IgD-negative memory B cell (primary cell): ENCODE data around the gene FAM184B. TPM values are rescaled to one million over a fixed set of nuclear protein-coding genes. Genes with fewer than 3 reads are reported as not detected.
"Not testable (repeated sequence)": the region's sequence is repeated elsewhere in the genome, so short reads cannot be mapped to it uniquely, and the experiment has no call there.

Experiments used
- H3K27ac Mint-ChIP-seq, 3 donors: one replicate each; pipeline ENCODE4 v1.8.0; 2020 to 2022; ENCODE audit warnings: mild to moderate bottlenecking in 3 of 3, mixed read lengths in 3 of 3, moderate library complexity in 1 of 3
- H3K27me3 Mint-ChIP-seq: one replicate; pipeline ENCODE4 v1.8.0; 2021; ENCODE audit warnings: mixed read lengths
- H3K36me3 Mint-ChIP-seq: one replicate; pipeline ENCODE4 v1.8.0; 2020; ENCODE audit warnings: mild to moderate bottlenecking, mixed read lengths
- H3K4me1 Mint-ChIP-seq, 3 donors: one replicate each; pipeline ENCODE4 v1.8.0; 2020 to 2022; ENCODE audit warnings: mixed read lengths in 3 of 3, mild to moderate bottlenecking in 1 of 3
- H3K4me3 Mint-ChIP-seq, 4 donors: one replicate each; pipeline ENCODE4 v1.8.0; 2020 to 2022; ENCODE audit warnings: mild to moderate bottlenecking in 4 of 4, mixed read lengths in 4 of 4, moderate library complexity in 3 of 4
- H3K9me3 Mint-ChIP-seq, 3 donors: one replicate each; pipeline ENCODE4 v1.8.0; 2020 to 2021; ENCODE audit warnings: mixed read lengths in 3 of 3, mild to moderate bottlenecking in 1 of 3
- polyA plus RNA-seq: library from polyadenylated mRNA; unstranded; fragments of 300-500 nt; fragmentation: Illumina TruSeq; gene quantifications from one replicate; pipeline ENCODE4 v1.2.3, GENCODE V29; 2021

The FAM184B gene
- polyA plus RNA-seq, 1 donor from 2014 or later = not detected

DNA sequence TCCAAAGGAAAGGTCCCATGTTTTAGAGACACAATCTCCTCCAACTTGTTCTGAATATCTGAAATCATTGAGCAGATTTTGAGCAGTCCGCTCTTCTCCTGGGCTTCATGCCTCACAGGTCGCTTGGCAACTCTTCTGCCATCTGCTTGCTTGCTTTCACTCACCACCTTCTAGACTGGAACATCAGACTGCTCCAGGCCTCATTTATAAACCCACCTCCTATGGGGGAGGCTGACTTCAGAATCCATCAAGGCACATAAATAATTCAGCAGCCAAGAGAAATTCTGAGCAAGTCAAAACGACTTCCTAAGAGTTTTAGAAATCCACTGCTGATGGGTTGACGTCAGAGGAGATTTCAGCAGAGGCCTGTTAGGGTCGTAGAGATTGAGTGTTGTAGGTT lies 64.1 kb downstream of the FAM184B start:
- no peaks in the 10 kb centered on the region for H3K36me3 Mint-ChIP-seq
- no peak overlapping the region for H3K27ac Mint-ChIP-seq
- H3K4me3 Mint-ChIP-seq = no peak overlapping the region
- H3K9me3 Mint-ChIP-seq = no peaks in the 10 kb centered on the region
- peaks cover 3% of the 10 kb centered on the region for H3K27me3 Mint-ChIP-seq
- no peaks in the 10 kb centered on the region for H3K4me1 Mint-ChIP-seq

DNA sequence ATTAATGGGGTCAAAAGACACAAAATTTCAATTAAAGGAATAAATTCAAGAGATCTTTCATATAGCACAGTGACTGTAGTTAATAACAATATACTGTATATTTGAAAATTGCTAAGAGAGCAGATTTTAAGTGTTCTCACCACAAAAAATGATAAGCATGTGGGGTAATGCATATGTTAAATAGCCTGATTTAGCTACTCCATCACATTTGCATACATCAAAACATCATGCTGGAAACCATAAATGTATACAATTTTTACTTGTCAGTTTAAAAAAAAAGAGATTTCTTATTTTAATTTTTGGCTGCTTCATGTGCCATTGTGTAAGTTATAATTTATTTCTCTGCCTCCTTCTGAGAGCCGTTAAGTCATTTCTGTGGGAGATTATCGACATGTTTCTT lies 65.9 kb downstream of the FAM184B start:
- H3K4me3 Mint-ChIP-seq = no peak overlapping the region
- peaks cover 3% of the 10 kb centered on the region for H3K27me3 Mint-ChIP-seq
- H3K27ac Mint-ChIP-seq = no peak overlapping the region
- no peaks in the 10 kb centered on the region for H3K9me3 Mint-ChIP-seq
- H3K36me3 Mint-ChIP-seq = no peaks in the 10 kb centered on the region
- no peaks in the 10 kb centered on the region for H3K4me1 Mint-ChIP-seq

DNA sequence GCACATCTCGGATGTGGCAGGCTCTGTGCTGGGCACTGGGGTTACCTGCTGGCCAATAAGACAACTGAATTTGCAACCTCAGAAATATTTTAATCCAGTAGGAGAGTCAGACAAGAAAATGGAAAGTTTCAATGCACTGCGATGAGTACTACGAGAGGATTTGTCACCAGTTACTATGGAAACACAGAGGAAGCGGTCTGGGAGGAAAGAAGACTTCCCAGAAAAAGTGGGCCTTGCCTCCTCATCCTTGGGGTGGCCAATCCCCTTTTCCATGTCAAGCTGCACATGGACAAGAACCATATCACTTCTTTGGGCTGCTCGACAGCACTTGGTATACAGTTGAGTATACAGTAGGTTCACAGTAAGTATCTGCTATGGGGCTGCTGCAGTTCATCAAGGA lies 67.6 kb downstream of the FAM184B start:
- no peak overlapping the region for H3K4me3 Mint-ChIP-seq
- peak overlapping the region in 1 of 3 donors; percentile 59 for H3K27ac Mint-ChIP-seq
- no peaks in the 10 kb centered on the region for H3K36me3 Mint-ChIP-seq
- H3K27me3 Mint-ChIP-seq = peaks cover 2% of the 10 kb centered on the region
- H3K9me3 Mint-ChIP-seq = no peaks in the 10 kb centered on the region
- H3K4me1 Mint-ChIP-seq = no peaks in the 10 kb centered on the region

DNA sequence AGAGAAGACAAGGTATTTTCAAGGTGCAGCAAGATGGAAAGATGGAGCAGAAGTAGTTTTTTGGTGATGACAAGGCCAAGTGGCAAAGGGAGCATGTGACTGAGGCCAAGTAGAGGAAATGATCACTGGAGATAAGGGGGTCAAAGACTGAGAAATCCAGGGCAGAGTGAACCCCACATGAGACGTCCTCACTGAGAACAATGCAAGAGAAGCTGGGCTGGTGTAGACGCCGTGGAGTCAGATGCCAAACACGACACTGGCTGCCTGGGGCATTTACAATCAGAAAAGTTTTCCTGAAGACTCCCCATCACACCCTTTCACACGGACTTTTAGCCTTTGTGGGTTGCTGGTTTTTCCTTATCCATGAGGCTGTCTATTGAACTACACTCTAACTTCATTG lies 69.3 kb downstream of the FAM184B start:
- no peak overlapping the region for H3K27ac Mint-ChIP-seq
- H3K4me1 Mint-ChIP-seq = no peaks in the 10 kb centered on the region
- H3K4me3 Mint-ChIP-seq = no peak overlapping the region
- no peaks in the 10 kb centered on the region for H3K27me3 Mint-ChIP-seq
- no peaks in the 10 kb centered on the region for H3K36me3 Mint-ChIP-seq
- H3K9me3 Mint-ChIP-seq = no peaks in the 10 kb centered on the region

DNA sequence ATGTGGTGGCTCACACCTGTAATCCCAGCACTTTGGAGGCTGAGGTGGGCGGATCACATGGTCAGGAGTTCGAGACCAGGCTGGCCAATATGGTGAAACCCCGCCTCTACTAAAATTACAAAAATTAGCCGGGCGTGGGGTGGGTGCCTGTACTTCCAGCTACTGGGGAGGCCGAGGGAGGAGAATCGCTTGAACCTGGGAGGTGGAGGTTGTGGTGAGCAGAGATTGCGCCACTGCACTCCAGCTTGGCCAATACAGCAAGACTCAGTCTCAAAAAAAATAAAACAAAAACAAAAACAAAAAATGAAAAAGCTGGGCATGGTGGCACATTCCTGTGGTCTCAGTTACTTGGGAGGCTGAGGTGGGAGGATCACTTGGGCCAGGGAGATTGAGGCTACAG lies 70.2 kb downstream of the FAM184B start:
- H3K27ac Mint-ChIP-seq, H3K4me3 Mint-ChIP-seq, H3K27me3 Mint-ChIP-seq, H3K4me1 Mint-ChIP-seq, H3K36me3 Mint-ChIP-seq, H3K9me3 Mint-ChIP-seq: not testable (repeated sequence)

DNA sequence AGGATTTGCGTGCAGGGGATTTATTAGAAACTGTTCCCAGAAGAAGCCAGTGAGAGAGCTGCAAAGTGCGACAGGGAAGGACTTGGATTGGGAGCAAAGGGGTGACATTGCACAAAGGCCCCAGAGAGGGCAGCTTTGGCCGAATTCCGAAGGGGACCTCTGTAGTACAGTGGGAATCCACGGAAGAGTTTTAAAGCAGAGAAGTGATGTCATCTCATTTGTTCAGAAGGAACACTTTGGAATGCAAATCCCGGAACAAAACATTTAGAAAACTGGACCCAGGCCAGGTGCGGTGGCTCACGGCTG lies 71.7 kb downstream of the FAM184B start:
- H3K27me3 Mint-ChIP-seq = no peaks in the 10 kb centered on the region
- H3K27ac Mint-ChIP-seq = no peak overlapping the region
- H3K9me3 Mint-ChIP-seq = no peaks in the 10 kb centered on the region
- no peaks in the 10 kb centered on the region for H3K36me3 Mint-ChIP-seq
- no peaks in the 10 kb centered on the region for H3K4me1 Mint-ChIP-seq
- no peak overlapping the region for H3K4me3 Mint-ChIP-seq

DNA sequence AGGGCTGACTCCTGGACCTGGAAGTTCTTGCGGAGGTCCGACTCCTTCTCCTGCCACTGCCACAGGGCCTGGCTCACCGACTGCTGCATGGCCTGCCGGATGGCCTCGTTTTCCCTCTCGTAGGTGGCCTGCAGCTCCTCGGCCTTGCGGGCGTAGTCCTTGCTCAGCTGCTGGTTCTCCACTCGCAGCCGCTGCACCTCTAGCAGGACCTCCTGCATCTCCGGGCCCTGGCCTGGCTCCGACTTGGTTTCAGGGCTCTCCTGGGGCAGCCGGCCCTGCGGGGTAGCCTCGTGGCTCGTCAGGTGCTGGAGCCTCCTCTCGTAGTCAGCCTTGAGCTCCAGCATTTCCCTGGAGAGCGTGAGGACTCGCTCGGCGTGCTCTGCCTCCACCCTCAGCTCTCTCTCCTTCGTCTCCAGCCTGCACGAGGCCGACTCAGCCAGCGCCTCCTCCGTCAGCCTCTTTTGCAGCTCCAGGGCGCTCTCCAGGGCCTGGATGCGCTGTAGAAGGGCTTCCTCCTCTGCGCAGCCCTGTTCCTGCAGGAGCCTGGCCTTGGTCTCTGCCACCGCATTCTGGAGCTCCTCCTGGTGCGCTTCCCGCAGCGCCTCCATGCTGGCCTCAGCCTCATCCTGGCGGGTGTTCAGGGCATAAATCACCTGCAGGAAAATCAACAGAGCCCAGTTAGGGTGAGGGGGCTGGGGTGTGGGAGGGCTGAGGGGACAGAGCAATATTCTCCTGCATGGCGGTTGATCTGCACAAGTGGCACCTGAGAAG lies 72.2 kb downstream of the FAM184B start:
- Mint-ChIP-seq H3K9me3 (no peaks in the 10 kb centered on the region), H3K4me3 (peak overlapping the region in 1 of 4 donors; percentile 10), H3K27ac (no peak overlapping the region), H3K36me3 (no peaks in the 10 kb centered on the region), H3K4me1 (no peaks in the 10 kb centered on the region), H3K27me3 (no peaks in the 10 kb centered on the region)

DNA sequence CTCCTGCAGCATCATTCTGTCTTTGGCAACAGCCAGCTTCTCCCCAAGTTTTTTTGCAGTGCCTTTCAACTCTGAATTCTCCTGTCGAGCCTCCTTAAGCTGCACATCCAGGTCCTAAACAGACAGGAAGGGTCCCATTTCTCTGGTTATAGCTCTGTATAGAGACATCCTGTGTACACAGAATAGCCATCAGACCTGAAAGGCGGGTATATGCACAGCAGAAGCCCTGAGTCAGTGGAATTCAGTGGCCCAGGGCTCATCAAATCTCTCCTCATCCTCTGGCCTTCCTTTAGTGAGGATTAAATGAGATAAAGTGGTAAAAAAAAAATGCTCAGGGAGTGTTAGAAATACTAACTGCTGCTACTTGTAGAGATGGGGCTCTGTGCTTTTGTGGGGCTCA lies 73.8 kb downstream of the FAM184B start:
- H3K4me1 Mint-ChIP-seq = no peaks in the 10 kb centered on the region
- no peak overlapping the region for H3K27ac Mint-ChIP-seq
- no peaks in the 10 kb centered on the region for H3K9me3 Mint-ChIP-seq
- H3K27me3 Mint-ChIP-seq = no peaks in the 10 kb centered on the region
- no peak overlapping the region for H3K4me3 Mint-ChIP-seq
- no peaks in the 10 kb centered on the region for H3K36me3 Mint-ChIP-seq

DNA sequence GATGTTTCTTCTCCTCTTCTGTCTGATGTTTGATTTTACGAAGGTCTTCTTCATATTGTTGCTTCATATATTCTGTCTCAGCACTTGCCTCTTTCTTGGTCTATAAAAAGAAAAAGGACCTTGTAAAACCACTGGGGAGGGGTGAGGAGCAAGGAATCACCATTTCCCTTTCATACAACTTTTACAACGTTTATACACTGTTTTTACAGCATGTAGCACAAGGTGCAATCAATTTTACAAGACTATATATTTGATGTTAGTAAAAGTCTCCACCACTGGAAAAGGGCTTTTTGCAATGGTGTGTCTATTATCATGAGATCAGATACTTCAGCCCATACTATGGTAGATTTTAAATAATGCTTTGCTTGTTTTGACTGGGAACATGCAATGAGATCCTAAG lies 76.3 kb downstream of the FAM184B start:
- Mint-ChIP-seq H3K36me3 (no peaks in the 10 kb centered on the region), H3K4me3 (no peak overlapping the region), H3K27ac (no peak overlapping the region), H3K4me1 (no peaks in the 10 kb centered on the region), H3K9me3 (no peaks in the 10 kb centered on the region), H3K27me3 (peaks cover 2% of the 10 kb centered on the region)

DNA sequence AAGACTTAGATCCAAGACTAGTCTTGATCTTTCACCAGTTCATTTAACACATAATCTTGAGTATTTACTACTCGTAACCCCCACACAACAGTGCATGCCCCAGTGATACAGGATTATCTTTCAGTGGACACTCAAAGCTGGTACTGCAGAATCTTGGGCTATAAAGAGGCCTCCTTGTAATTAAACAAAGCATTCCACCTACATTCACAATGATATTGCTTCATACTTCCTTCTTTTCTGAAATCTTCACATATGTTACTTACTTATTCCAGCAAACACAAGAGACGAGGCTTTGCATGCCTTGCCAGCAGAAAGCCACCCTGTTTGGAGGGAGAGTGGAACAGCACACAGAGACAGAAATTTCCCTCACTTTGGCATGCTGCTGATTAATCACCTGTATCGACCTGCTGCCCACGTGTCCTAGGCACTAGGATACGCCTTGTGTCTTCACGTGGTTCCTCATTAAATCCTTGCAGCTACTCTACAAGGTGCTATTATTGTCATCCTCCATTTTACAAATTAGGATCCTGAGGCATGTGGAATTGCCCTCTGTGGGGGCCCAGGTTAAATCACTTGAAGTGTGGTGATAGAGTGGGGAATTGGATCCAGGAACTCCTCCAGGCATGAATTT lies 77.3 kb downstream of the FAM184B start:
- H3K27ac Mint-ChIP-seq = no peak overlapping the region
- H3K4me1 Mint-ChIP-seq = no peaks in the 10 kb centered on the region
- peaks cover 0 to 5% (median 5%) of the 10 kb centered on the region in 3 donors for H3K9me3 Mint-ChIP-seq
- H3K4me3 Mint-ChIP-seq = no peak overlapping the region
- H3K36me3 Mint-ChIP-seq = no peaks in the 10 kb centered on the region
- peaks cover 2% of the 10 kb centered on the region for H3K27me3 Mint-ChIP-seq

DNA sequence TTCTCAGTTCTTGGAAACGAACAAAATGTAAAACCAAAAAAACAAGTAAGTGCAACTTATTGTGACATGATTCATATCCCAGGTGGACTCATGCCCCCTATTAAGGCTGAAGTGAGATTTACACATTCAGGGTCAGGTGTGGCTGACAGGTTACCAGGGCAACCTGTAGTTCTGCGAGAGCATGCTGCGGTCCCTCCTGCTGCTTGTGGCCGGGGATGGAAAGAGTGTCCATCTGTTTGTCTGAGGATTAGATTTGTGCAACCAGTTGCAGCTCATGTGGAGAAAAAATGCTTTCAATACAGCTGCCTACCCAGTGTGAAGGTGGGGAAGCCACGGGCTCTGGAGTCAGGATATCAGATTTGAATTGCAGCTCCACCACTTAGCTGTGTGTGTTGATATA lies 78.8 kb downstream of the FAM184B start:
- Mint-ChIP-seq H3K27me3 (peaks cover 2% of the 10 kb centered on the region), H3K4me3 (no peak overlapping the region)

DNA sequence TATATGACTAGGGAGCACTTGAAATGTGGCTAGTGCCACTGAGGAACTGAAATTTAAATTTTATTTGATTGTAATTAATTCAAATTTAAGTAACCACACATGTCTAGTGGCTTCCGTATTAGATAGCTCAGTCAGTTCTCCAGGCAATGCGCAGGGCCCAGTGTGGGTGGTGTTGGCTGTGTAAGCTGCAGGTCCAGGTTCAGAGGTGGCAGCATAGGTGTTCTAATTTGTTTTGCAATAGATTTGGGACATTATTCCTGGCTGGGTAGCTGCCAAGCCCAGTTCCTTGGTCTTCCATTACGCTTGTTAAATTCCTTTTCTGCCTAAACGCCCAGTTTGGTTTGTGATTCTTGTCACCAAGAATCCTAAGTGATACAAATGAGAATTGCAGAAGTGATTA lies 79.5 kb downstream of the FAM184B start:
- H3K9me3 Mint-ChIP-seq = peaks cover 2 to 16% (median 9%) of the 10 kb centered on the region in 3 donors
- H3K4me1 Mint-ChIP-seq = no peaks in the 10 kb centered on the region
- H3K27me3 Mint-ChIP-seq = peaks cover 2% of the 10 kb centered on the region
- no peaks in the 10 kb centered on the region for H3K36me3 Mint-ChIP-seq
- H3K27ac Mint-ChIP-seq = no peak overlapping the region
- no peak overlapping the region for H3K4me3 Mint-ChIP-seq

More for the DNA sequence above, 78.8 kb downstream of the FAM184B start:
- H3K9me3 Mint-ChIP-seq = peaks cover 2 to 12% (median 7%) of the 10 kb centered on the region in 3 donors
- H3K36me3 Mint-ChIP-seq = no peaks in the 10 kb centered on the region
- H3K4me1 Mint-ChIP-seq = no peaks in the 10 kb centered on the region
- no peak overlapping the region for H3K27ac Mint-ChIP-seq

DNA sequence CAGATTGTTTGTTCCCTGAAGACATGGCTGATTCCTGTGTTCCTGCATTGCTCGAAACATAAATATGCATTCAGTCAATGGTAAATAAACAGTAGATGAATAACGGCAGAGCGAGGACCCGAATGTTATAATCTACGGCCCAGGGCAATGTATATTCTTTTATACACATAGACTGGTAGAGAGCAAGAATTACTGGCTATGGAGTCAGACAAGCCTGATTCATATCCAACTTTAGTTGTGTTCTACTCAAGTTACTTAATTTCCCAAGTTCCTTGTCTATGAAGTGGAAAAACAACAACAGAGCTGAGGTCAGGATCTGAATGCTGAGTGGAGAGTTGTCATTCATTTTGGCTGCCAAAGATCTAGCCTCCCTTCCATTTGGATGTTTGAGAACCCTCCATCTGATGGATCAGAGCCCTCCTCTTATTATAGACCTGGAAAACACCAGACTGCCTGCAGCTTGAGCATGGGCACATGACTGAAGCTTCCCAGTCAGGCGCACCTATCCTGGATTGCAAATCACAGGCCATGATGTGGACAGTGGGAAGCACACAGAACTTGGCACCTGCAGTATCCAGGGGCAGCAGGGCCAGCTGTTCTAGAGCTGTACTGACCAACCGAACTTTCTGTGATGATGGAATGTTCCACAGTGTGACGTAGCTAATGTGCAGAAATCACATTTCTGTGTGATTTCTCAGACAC lies 80.1 kb downstream of the FAM184B start:
- Mint-ChIP-seq H3K4me1 (no peaks in the 10 kb centered on the region), H3K36me3 (no peaks in the 10 kb centered on the region), H3K27ac (no peak overlapping the region), H3K4me3 (no peak overlapping the region), H3K27me3 (peaks cover 2% of the 10 kb centered on the region), H3K9me3 (peaks cover 2 to 16% (median 11%) of the 10 kb centered on the region in 3 donors)

DNA sequence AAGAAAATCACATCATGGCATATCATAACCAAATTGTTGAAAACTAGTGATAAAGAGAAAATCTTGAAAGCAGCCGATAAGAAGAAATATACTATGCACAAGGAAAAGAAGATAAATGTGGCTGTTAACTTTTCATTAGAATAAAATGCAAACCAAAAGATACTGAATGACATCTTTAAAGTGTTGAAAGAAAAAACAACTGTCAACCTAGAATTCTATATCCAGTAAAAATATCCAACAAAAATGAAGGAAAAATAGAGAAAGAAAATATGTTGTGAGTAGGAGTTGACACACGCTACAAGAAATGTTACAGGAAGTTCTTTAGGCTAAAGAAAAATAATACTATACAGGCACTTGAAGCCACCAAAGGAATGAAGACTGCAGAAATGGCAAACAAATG lies 82.0 kb downstream of the FAM184B start:
- Mint-ChIP-seq H3K27me3 (peaks cover 9% of the 10 kb centered on the region), H3K36me3 (no peaks in the 10 kb centered on the region), H3K9me3 (peaks cover 2 to 16% (median 14%) of the 10 kb centered on the region in 3 donors), H3K4me3 (no peak overlapping the region), H3K27ac (no peak overlapping the region), H3K4me1 (no peaks in the 10 kb centered on the region)

DNA sequence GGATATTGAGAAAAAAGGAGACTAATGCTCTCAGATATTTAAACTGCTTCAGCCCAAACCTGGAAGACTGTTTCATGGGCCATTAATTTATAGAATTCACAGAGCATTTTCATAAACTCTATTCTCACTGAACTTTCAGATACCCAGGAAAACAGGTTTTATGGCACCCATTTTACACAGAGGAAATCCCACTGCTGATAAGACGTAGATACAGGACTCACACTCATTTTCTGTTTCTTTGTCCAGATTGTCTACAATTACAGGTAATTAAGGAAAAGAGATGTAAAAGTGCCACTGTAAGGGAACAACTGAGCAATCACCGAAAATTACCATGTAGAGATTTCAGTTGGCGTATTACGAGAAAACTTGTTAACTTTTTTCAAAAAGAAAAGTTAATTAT lies 83.3 kb downstream of the FAM184B start:
- no peaks in the 10 kb centered on the region for H3K36me3 Mint-ChIP-seq
- peaks cover 4 to 17% (median 16%) of the 10 kb centered on the region in 3 donors for H3K9me3 Mint-ChIP-seq
- no peak overlapping the region for H3K27ac Mint-ChIP-seq
- H3K4me1 Mint-ChIP-seq = no peaks in the 10 kb centered on the region
- peaks cover 12% of the 10 kb centered on the region for H3K27me3 Mint-ChIP-seq
- peak overlapping the region in 1 of 4 donors; percentile 19 for H3K4me3 Mint-ChIP-seq

DNA sequence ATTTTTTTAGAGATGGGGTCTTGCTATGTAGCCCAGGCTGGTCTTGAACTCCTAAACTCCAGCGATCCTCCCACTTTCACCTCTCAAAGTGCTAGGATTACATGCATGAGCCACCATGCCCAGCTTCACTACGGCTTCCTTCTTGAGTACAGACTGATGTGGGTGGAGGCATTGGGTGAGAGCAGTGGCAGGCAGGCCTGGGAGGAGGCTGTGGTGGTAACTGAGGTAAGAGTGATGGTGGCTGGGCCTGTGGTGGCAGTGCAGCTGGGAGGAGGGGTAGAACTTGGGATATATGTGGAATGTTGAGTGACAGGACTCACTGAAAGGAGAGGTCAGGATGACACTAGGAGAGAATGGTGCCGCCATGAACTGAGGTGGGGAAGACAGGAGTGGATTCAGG lies 86.1 kb downstream of the FAM184B start:
- Mint-ChIP-seq H3K4me1 (no peaks in the 10 kb centered on the region), H3K9me3 (peaks cover 4 to 17% (median 16%) of the 10 kb centered on the region in 3 donors), H3K27ac (no peak overlapping the region), H3K4me3 (no peak overlapping the region), H3K27me3 (peaks cover 11% of the 10 kb centered on the region), H3K36me3 (no peaks in the 10 kb centered on the region)
